Activated effector memory CD4-positive, alpha-beta T cell treated with Interleukin-2 at 50 U/mL for 16 hours (primary cell): ENCODE data around the gene ARGLU1.

ENCODE experiments used
- DNase-seq: peaks from one replicate; pipeline ENCODE4 v3.0.0-alpha.2; 2020

Gene ARGLU1

GRCh38 chr13:106581225-106581624, 13.3 kb upstream of the ARGLU1 start:
- DNase-seq, result no peak

GRCh38 chr13:106575896-106576295, 8.0 kb upstream of the ARGLU1 start:
- DNase-seq, result no peak

GRCh38 chr13:106573868-106574267, 5.9 kb upstream of the ARGLU1 start:
- DNase-seq, result no peak

- no peak for DNase-seq
Measured at GRCh38 chr13:106573284-106573846, 5.4 kb upstream of the ARGLU1 start.

- DNase-seq, result peak; percentile 56
Measured at GRCh38 chr13:106570299-106570852, 2.4 kb upstream of the ARGLU1 start.

GRCh38 chr13:106569233-106570095, 1.5 kb upstream of the ARGLU1 start:
- no peak for DNase-seq

- DNase-seq, result no peak
Measured at GRCh38 chr13:106568299-106569003, 514 bp upstream of the ARGLU1 start.

- DNase-seq, result peak; percentile 15
Measured at GRCh38 chr13:106566641-106567473, 1.1 kb downstream of the ARGLU1 start.

GRCh38 chr13:106565127-106565775, 2.7 kb downstream of the ARGLU1 start:
- no peak for DNase-seq

- no peak for DNase-seq
Measured at GRCh38 chr13:106562301-106562700, 5.6 kb downstream of the ARGLU1 start.

GRCh38 chr13:106561551-106562170, 6.3 kb downstream of the ARGLU1 start:
- no peak for DNase-seq

- no peak for DNase-seq
Measured at GRCh38 chr13:106560821-106561220, 7.1 kb downstream of the ARGLU1 start.

- no peak for DNase-seq
Measured at GRCh38 chr13:106558527-106558926, 9.4 kb downstream of the ARGLU1 start.

- DNase-seq, result no peak
Measured at GRCh38 chr13:106555631-106556328, 12.2 kb downstream of the ARGLU1 start.

GRCh38 chr13:106551751-106552150, 16.2 kb downstream of the ARGLU1 start:
- no peak for DNase-seq

GRCh38 chr13:106551350-106551749, 16.6 kb downstream of the ARGLU1 start:
- DNase-seq, result no peak

- no peak for DNase-seq
Measured at GRCh38 chr13:106550570-106551135, 17.3 kb downstream of the ARGLU1 start.

GRCh38 chr13:106548064-106548696, 19.8 kb downstream of the ARGLU1 start:
- no peak for DNase-seq

- no peak for DNase-seq
Measured at GRCh38 chr13:106541826-106542225, 26.1 kb downstream of the ARGLU1 start.

- no peak for DNase-seq
Measured at GRCh38 chr13:106540613-106541012, 27.3 kb downstream of the ARGLU1 start.
